DND-41 (cell line): ENCODE measurements around the gene MGAT4B.

Experiments
- ATAC-seq: fragments of 200-7000 bp; cut with Tn5 transposase; 3 replicates; pipeline ENCODE4 v1.9.1; 2021; ENCODE audit warnings: low read depth; ENCODE audit not compliant: insufficient read depth
- DNase-seq: peaks from one replicate; pipeline ENCODE4 v3.0.0-alpha.2; 2020
- H2AFZ ChIP-seq: 2 replicates; pipeline ENCODE4 v1.6.0; 2012; ENCODE audit warnings: low read depth, low read length
- H3K27ac ChIP-seq: 2 replicates; pipeline ENCODE4 v1.5.1; 2012; ENCODE audit warnings: low read length, inconsistent platforms
- H3K27me3 ChIP-seq: fragments of 200-600 bp; sonication (generic); 2 replicates; pipeline ENCODE4 v1.6.0; 2012; ENCODE audit warnings: low read length, mild to moderate bottlenecking, inconsistent platforms; ENCODE audit not compliant: insufficient read depth, poor library complexity
- H3K36me3 ChIP-seq: 2 replicates; pipeline ENCODE4 v1.5.1; 2012; ENCODE audit warnings: low read length, inconsistent platforms; ENCODE audit not compliant: insufficient read depth
- H3K4me1 ChIP-seq: 2 replicates; pipeline ENCODE4 v1.5.1; 2012; ENCODE audit warnings: mild to moderate bottlenecking, low read length; ENCODE audit not compliant: insufficient read depth
- H3K4me2 ChIP-seq: 2 replicates; pipeline ENCODE4 v1.6.0; 2012; ENCODE audit warnings: mild to moderate bottlenecking, moderate library complexity, low read length, inconsistent platforms; ENCODE audit not compliant: insufficient read depth
- H3K4me3 ChIP-seq, 2 experiments: fragments of 200-600 bp in 1 of 2; shearing (Covaris generic) in 1 of 2; 2 replicates each; pipeline ENCODE4 v1.5.1; 2012 to 2016; ENCODE audit warnings: inconsistent platforms in 2 of 2, low read length in 2 of 2, mild to moderate bottlenecking in 2 of 2, low read depth in 1 of 2, moderate library complexity in 1 of 2
- H3K79me2 ChIP-seq: 2 replicates; pipeline ENCODE4 v1.6.0; 2012; ENCODE audit warnings: low read length, inconsistent platforms; ENCODE audit not compliant: insufficient read depth
- H3K9ac ChIP-seq: 2 replicates; pipeline ENCODE4 v1.6.0; 2012; ENCODE audit warnings: low read depth, mild to moderate bottlenecking, inconsistent platforms, low read length, moderate library complexity
- H3K9me3 ChIP-seq: 2 replicates; pipeline ENCODE4 v1.5.1; 2012; ENCODE audit warnings: low read length, moderate library complexity, mild to moderate bottlenecking, inconsistent platforms; ENCODE audit not compliant: insufficient read depth, severe bottlenecking
- H4K20me1 ChIP-seq: 2 replicates; pipeline ENCODE4 v1.6.0; 2012; ENCODE audit warnings: low read length; ENCODE audit not compliant: insufficient read depth
- EZH2 ChIP-seq: IDR thresholded peaks from 3 replicates; pipeline ENCODE4 v1.6.1; 2012; ENCODE audit warnings: borderline replicate concordance, low read depth, mild to moderate bottlenecking, moderate library complexity, low read length, inconsistent platforms; ENCODE audit not compliant: severe bottlenecking
- TF ChIP-seq, protein P1 (sequence below): IDR thresholded peaks from 2 replicates; pipeline ENCODE4 v1.5.1; 2012; ENCODE audit warnings: borderline replicate concordance, low read length, moderate library complexity, mild to moderate bottlenecking; ENCODE audit not compliant: poor library complexity, severe bottlenecking; ENCODE audit errors: extremely low read depth

The MGAT4B gene

DNA sequence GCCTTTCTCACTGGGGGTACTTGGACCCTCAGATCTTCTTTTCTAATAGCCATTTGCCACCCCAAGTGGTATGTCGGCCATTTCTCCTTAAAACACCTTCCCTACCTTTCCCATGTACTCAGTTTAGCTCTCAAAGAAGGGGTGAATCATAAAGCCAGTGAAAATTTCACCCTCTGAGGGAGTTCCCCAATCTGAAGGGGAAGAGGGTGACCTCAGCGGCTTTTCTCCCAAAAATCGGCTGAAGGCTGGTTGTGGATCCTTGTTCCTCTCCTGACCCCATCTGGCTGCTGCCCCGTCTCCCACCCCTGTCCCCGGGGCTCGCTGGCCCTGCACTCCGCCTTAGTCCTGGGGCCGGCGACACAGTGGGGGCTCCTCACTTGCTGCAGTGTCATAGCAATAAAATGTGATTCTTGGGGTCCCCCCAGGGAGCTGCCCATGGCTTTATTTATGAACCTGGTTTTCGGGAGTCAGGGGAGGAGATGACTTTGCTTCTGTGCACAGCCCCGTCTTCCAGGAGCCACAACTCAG, 30.2 kb downstream of the MGAT4B start:
- Histone ChIP-seq H3K27me3 (no peaks in the 10 kb centered on the region), H3K36me3 (peaks cover 89% of the 10 kb centered on the region), H4K20me1 (peaks cover 17% of the 10 kb centered on the region), H2AFZ (no peak overlapping the region), H3K4me3 (no peak overlapping the region), H3K4me1 (no peaks in the 10 kb centered on the region), H3K79me2 (no peaks in the 10 kb centered on the region), H3K9me3 (no peaks in the 10 kb centered on the region), H3K9ac (no peak overlapping the region), H3K4me2 (no peak overlapping the region), H3K27ac (no peak overlapping the region)
- ATAC-seq (no peak), DNase-seq (no peak)
- TF ChIP-seq, protein P1, sequence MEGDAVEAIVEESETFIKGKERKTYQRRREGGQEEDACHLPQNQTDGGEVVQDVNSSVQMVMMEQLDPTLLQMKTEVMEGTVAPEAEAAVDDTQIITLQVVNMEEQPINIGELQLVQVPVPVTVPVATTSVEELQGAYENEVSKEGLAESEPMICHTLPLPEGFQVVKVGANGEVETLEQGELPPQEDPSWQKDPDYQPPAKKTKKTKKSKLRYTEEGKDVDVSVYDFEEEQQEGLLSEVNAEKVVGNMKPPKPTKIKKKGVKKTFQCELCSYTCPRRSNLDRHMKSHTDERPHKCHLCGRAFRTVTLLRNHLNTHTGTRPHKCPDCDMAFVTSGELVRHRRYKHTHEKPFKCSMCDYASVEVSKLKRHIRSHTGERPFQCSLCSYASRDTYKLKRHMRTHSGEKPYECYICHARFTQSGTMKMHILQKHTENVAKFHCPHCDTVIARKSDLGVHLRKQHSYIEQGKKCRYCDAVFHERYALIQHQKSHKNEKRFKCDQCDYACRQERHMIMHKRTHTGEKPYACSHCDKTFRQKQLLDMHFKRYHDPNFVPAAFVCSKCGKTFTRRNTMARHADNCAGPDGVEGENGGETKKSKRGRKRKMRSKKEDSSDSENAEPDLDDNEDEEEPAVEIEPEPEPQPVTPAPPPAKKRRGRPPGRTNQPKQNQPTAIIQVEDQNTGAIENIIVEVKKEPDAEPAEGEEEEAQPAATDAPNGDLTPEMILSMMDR = no peak
- TF ChIP-seq EZH2 = no peak

DNA sequence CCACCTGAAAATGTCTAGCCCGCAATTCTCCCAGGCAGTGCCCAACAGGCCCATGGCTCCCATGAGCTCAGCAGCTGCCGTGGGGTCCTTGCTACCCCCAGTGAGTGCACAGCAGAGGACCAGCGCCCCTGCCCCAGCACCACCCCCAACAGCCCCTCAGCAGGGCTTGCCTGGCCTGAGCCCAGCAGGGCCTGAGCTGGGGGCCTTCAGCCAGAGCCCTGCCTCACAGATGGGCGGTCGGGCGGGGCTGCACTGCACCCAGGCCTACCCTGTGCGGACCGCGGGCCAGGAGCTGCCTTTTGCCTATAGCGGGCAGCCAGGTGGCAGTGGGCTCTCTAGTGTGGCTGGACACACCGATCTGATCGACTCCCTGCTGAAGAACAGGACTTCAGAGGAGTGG, 32.2 kb downstream of the MGAT4B start:
- DNase-seq (no peak), ATAC-seq (no peak)
- no peaks in the 10 kb centered on the region for H3K4me1 ChIP-seq
- peaks cover 11% of the 10 kb centered on the region for H4K20me1 ChIP-seq
- H3K27ac ChIP-seq = no peak overlapping the region
- no peak overlapping the region for H3K4me3 ChIP-seq
- no peaks in the 10 kb centered on the region for H3K9me3 ChIP-seq
- H3K27me3 ChIP-seq = no peaks in the 10 kb centered on the region
- peaks cover 96% of the 10 kb centered on the region for H3K36me3 ChIP-seq
- no peak overlapping the region for H3K9ac ChIP-seq
- H3K79me2 ChIP-seq = no peaks in the 10 kb centered on the region
- no peak overlapping the region for H2AFZ ChIP-seq
- TF ChIP-seq EZH2 = no peak
- TF ChIP-seq, protein P1 = no peak
- H3K4me2 ChIP-seq = no peak overlapping the region

DNA sequence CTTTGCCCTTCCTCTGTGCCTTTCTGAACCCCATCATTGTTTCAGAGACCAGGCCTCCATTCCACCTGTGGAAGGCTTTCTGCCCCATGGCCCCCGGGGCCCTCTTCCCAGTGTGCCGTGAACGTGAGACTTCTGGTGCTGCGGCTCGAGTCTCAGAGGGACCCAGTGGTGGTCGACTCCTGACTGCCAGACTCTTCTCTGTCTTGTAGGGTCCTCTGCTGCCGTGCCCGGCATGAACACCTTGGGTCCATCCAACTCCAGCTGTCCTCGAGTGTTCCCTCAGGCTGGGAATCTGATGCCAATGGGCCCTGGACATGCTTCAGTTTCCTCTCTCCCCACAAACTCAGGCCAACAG, 33.0 kb downstream of the MGAT4B start:
- Histone ChIP-seq H3K79me2 (no peaks in the 10 kb centered on the region), H3K9ac (no peak overlapping the region), H4K20me1 (peaks cover 8% of the 10 kb centered on the region), H3K4me2 (no peak overlapping the region), H3K4me1 (no peaks in the 10 kb centered on the region), H3K27ac (no peak overlapping the region), H3K27me3 (no peaks in the 10 kb centered on the region), H3K9me3 (no peaks in the 10 kb centered on the region), H3K36me3 (peaks cover 97% of the 10 kb centered on the region), H3K4me3 (no peak overlapping the region), H2AFZ (no peak overlapping the region)
- ATAC-seq = no peak
- DNase-seq = no peak
- TF ChIP-seq, protein P1 = no peak

DNA sequence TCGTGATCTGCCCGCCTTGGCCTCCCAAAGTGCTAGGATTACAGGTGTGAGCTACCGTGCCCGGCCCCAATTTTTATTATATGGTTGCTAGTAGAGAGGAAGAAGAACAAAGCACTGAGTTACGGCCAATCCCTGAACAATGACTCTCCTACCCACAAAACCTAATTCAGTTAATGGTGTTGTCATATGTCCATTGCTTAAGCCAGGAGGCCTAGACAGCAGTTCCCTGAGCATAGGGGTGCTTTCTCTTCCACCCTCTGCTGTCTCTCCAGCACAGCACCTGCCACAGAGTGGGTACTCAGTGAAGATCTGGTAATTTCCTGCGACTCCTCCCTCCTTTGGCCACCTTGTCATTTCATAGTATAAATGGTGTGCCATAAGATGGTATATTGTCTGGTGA, 34.3 kb downstream of the MGAT4B start:
- no peak for ATAC-seq
- Histone ChIP-seq H3K79me2 (peaks cover 6% of the 10 kb centered on the region), H3K27me3 (no peaks in the 10 kb centered on the region), H3K4me2 (no peak overlapping the region), H3K9ac (no peak overlapping the region), H2AFZ (no peak overlapping the region), H3K4me1 (no peaks in the 10 kb centered on the region), H3K4me3 (no peak overlapping the region), H3K9me3 (no peaks in the 10 kb centered on the region), H4K20me1 (peaks cover 12% of the 10 kb centered on the region), H3K27ac (no peak overlapping the region), H3K36me3 (peaks cover 96% of the 10 kb centered on the region)
- TF ChIP-seq, protein P1 = no peak
- no peak for TF ChIP-seq EZH2
- DNase-seq = no peak
